GM23248 (cell line): ENCODE measurements around the gene M1AP.

ENCODE experiments used
- EZH2 ChIP-seq: fragments of 200-600 bp; sonication (generic); IDR thresholded peaks from 2 replicates; pipeline ENCODE4 v1.6.1; 2018; ENCODE audit warnings: antibody characterized with exemption, mild to moderate bottlenecking; ENCODE audit not compliant: insufficient read depth, poor library complexity, severe bottlenecking
- EZH2phosphoT487 ChIP-seq: fragments of 200-600 bp; sonication (generic); IDR thresholded peaks from 2 replicates; pipeline ENCODE4 v1.6.1; 2018; ENCODE audit warnings: antibody characterized with exemption, moderate library complexity, mild to moderate bottlenecking, low read depth; ENCODE audit not compliant: insufficient read depth

GRCh38 chr2:74577448-74577847, 70.7 kb downstream of the M1AP start:
- TF ChIP-seq EZH2 (no peak), EZH2phosphoT487 (no peak)
